HG02798 (cell line): ENCODE measurements around the gene GAK.
A peak's percentile ranks its signal among the peaks of the same experiment; 100 is the strongest.
"Not testable (repeated sequence)": the region's sequence is repeated elsewhere in the genome, so short reads cannot be mapped to it uniquely, and the experiment has no call there.

Experiments
- ATAC-seq: cut with Tn5 transposase; IDR thresholded peaks from one replicate; pipeline ENCODE4 v1.9.1; 2021; ENCODE audit warnings: mild to moderate bottlenecking; ENCODE audit not compliant: unreplicated experiment, poor library complexity

Gene GAK

DNA sequence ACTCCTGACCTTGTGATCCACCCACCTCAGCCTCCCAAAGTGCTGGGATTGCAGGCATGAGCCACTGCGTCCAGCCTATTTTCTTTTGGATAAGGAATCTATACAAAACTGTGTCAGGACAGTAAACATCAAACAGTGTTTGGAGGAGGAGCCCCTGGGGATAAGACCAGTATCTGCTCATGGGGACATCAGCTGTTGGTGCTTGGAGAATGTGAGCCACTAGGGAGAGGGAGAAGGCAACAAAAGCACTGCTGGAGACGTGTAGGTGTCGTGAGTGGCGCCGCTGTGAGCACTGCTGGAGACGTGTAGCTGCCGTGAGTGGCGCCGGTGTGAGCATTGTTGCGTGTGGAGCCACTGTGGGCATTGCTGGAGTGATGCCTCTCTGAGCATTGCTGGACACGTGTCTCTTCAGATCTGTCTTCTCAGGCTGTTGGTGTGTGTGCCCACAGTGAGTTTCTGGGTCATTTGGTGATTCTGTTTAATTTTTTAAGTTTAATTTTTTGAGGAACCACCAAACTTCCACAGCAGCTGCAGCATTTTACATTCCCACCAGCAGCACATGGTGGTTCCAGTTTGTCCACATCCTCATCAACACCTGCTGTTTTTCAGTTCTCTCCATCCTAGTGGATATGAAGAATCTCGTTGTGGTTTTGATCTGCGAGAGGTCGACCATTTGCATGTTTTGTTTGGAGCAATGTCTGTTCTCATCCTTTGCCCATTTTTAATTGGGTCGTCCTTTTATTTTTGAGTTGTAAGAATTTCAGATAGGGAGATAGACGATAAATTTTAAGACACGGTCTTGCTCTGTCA, 22.3 kb upstream of the GAK start:
- no peak for ATAC-seq

DNA sequence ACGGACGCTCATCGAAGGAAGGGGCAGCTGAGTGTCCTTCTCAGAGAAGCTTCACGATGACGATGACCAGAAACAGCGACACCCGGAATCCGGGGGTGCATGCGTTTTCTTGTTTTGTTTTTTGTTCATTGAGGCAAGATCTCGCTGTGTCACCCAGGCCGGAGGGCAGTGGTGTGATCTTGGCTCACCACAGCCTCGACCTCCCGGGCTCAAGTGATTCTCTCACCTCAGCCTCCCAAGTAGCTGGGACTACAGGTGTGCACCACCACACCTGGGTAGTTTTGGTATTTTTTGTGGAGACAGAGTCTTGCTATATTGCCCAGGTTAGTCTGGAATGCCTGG, 21.4 kb upstream of the GAK start:
- no peak for ATAC-seq

DNA sequence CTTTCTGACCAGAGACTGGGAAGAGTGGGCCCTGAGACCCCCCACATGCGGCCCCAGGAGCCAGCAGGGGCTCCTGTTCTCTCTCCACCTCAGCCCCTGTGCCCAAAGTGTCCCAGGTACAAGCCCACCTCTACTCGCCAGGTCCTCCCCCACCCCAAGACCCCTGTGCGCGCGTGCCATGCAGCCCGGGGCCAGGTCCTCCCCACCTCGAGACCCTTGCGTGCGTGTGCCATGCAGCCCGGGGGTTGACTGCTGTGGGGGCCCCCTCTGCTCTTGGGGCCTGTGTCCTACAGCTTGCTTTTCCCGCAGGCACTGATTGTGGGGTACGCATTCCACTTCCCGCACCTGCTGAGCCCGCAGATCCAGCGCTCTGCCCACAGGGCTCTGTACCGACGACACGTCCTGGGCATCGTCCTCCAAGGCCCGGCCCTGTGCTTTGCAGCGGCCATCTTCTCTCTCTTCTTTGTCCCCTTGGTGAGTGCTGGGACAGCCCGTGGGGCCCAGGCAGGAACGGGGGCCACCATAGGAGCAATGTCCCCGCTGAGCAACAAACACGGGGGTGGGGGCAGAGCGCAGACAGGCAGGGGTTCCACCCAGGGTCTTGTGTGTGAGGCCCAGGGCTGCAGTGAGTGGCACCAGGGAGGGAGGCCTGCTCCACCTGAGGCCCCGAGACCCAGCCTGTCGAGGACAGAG, 20.9 kb upstream of the GAK start:
- no peak for ATAC-seq

DNA sequence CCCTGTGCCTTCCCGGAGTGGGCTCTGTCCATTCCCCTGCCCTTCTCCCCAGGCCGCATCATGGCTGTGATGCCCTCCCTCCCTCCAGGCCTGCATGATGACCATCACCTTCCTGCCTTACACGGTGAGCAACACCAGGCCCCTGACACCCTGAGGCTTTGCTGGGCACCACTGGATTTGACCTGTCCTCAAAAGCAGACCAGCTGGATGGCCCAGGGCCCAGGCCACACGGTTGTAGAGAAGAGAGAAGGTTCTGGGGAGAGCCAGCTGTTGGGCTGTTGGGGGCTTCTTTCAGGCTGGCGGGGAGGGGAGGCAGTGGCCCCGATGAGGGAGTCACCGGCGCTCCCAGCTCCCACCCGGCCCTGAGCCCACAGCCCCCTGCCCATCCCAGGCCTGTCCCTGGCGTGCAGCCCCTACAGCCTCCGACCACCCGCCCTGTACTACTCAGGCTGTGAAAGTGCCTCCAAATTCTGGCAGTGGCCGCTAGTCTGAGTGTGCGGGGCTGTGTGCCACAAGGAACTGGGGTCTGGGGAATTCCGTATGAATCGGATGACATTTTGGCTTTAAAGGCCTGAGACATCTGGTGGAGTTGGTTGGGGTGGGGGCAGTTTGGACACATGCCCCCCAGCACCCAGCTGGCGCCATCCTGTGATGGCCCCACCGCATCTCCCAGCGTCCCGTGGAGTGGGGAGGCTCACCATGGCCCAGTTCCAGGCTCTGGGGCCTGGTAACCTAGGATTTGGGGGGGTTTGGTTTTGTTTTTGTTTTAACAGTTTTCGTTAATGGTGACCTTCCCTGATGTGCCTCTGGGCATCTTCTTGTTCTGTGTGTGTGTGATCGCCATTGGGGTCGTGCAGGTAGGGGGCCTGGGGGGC, 19.7 kb upstream of the GAK start:
- no peak for ATAC-seq

DNA sequence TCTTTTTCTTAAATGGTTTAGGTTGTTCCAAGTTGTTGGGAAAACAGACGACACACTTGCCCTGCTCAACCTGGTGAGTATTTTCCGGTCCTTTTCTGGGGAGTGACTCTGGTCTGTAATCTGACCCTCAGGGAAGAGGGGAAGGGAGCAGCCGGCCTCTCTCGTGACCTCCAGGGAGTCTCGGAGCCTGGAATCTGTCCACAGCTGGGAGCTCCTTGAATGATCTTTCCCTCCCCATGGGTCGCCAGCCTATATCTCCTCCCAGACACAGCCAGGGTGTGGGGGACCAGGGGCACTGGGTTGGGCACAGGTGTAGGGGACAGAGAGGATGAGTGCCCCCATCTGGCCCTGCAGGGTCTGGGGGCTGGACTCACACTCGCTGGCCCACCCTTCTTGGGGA, 19.1 kb upstream of the GAK start:
- no peak for ATAC-seq

DNA sequence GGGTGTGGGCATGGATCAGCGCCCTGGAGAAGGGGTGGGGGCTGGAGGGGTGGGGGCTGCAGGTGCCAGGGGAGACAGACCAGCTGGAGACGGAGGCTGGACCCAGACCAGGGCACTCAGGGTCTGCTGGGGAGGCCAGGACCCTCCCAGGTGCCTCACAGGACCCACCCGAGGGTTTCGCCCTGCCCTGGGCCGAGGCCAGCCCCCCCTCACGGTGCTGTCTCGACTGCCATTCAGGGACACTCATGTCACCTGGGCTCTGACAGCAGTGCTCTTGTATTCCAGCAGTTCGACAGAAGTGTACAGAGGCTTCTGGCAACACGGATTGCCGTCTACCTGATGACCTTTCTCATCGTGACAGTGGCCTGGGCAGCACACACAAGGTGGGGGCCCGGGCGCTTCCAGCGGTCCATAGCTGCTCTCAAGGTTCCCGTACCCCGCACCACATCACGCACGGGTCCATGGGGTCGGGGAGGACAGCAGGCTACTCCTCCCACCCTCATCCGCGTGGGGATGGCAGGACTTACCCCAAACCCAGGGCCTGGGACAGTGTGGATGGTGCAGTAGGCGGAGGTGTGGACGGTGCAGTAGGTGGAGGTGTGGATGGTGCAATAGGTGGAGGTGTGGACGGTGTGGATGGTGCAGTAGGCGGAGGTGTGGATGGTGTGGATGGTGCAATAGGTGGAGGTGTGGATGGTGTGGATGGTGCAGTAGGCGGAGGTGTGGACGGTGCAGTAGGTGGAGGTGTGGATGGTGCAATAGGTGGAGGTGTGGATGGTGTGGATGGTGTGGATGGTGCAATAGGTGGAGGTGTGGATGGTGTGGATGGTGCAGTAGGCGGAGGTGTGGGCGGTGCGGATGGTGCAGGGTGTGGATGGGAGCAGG, 18.3 kb upstream of the GAK start:
- no peak for ATAC-seq

DNA sequence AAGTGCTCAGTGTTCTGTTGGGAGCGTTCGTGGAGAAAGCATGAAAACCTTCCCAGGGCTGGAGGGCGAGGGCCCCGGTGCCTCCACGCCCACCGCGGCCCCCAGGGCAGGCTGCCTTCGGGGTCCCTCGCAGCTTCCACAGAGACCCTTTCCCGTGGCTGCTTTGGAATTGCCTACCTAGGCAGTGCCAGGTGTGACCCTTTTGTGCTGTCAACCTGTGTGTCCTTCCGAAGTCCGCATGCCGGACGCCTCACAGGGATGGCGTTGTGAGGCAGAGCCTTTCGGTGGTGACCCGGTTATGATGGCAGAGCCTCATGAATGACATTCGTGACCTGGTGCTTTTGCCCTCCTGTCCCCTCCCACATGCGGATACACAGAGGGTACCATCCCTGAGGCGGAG, 17.5 kb upstream of the GAK start:
- ATAC-seq: no peak

DNA sequence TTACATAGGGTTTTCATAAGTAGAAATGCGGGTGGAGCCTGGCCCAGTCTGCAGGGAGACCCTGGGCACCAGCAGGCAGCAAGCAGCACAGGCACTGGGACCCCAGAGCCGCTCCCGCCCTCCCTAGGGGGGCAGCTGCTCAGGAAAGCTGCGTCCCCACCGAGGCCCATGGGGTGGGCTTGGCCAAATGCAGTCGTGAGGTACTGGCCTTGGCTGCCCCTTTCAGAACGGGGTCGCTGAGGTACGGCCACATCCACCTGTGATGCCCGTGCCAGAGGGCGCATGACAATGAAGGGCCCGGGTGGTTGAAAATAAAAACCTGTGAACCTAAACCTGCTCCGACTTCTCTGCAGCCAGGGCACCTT, 16.8 kb upstream of the GAK start:
- ATAC-seq: no peak

DNA sequence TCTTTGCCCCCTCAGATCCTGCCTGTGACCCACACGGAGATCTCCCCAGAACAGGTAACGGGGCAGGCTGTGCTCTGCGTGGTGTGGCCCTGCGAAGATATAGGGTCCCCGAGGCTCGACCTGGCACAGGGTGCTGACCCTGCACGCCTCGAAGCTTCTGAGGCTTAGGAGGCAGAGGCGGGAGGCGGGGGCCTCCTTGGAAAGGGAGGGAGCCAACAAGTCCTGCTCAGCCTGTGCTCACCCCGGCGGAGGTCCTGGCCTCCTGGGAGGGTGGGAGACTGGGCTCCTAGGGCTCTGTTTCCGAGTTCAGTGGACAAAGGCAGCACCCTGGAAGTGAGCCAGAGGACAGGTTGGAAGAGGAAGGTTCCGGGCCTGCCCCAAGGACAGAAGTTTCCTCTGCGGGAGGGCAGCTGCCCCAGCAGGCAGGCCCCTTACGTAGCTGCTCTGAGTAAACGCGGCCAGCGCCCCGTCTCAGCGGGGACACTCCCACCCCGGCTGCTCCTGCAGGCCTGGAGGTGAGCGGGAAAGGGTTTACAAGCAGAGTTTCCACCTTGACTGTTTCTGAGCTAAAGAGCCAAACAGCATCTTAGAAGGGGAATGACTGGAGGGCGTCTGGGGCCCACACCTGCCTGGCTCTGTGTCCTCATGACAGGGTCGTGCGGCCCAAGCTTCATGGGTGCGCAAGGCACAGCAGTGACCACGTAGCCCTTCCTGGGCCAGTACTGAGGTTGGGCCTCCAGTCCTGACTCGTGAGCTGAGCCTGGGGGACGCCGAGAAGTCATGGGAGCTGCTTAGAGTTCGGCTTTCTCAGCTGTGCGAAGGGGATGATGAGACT, 16.2 kb upstream of the GAK start:
- ATAC-seq: no peak

DNA sequence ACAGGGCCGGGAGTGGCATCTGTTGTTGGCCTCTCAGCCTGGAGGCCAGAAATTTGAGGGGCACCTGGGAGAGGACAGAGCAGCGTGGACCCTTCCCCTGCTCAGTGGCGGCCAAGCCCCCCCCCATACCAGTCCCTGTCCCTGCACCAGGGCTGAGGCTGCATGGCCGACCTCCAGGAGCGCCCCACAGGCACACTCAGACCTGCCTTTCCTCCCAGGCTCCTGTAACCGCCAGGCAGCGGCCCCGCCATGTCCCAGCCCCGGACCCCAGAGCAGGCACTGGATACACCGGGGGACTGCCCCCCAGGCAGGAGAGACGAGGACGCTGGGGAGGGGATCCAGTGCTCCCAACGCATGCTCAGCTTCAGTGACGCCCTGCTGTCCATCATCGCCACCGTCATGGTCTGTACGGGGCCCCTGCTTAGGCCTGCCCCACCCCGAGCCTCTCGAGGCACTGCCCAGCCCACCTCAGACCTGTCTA, 15.4 kb upstream of the GAK start:
- no peak for ATAC-seq

DNA sequence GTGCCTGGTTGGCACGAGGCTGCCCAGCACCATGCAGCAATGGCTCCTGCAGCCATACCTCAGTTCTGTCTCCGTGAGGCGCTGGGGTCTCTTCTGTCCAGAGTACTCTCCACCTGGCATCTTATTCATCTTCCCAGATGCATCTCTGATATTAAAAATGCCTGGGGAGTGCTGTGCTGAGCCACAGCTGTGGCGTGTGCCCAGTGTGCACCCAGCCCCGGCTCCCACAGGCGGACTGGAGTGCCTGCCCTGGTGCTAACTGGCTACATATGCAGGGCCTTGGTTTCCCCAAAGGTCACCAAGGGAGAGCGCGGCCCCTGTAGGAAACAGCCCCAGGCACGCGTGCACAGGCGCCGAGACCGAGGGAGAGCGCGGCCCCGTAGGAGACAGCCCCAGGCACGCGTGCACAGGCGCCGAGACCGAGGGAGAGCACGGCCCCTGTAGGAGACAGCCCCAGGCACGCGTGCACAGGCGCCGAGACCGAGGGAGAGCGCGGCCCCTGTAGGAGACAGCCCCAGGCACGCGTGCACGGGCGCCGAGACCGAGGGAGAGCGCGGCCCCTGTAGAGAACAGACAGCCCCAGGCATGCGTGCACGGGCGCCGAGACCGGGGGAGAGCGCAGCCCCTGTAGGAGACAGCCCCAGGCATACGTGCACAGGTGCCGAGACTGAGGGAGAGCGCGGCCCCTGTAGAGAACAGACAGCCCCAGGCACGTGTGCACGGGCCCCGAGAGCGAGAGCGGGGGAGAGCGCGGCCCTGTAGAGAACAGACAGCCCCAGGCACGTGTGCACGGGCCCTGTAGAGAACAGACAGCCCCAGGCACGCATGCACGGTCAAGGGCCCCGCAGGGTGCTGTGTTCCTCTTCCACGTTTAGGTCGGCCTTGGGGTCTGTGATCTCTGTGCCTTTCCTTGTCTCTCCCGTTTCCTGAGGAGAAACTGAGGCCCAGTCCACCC, 14.7 kb upstream of the GAK start:
- no peak for ATAC-seq

DNA sequence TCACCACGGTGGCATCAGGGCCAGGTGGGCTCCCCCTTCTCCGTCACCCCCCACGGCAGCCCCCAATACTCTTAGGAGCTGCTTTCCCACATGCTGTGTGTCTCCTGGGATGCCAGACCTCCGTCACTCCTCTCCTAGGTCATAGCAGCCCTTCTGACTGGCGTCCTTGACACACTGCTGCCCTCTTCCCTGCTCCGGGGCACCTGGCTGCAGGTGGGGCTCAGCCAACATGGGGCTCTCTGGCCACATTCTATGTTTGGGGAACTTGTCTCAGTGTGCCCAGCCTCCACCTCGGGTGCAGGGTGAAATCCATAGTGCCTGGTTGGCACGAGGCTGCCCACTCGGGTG, 14.0 kb upstream of the GAK start:
- ATAC-seq: no peak

DNA sequence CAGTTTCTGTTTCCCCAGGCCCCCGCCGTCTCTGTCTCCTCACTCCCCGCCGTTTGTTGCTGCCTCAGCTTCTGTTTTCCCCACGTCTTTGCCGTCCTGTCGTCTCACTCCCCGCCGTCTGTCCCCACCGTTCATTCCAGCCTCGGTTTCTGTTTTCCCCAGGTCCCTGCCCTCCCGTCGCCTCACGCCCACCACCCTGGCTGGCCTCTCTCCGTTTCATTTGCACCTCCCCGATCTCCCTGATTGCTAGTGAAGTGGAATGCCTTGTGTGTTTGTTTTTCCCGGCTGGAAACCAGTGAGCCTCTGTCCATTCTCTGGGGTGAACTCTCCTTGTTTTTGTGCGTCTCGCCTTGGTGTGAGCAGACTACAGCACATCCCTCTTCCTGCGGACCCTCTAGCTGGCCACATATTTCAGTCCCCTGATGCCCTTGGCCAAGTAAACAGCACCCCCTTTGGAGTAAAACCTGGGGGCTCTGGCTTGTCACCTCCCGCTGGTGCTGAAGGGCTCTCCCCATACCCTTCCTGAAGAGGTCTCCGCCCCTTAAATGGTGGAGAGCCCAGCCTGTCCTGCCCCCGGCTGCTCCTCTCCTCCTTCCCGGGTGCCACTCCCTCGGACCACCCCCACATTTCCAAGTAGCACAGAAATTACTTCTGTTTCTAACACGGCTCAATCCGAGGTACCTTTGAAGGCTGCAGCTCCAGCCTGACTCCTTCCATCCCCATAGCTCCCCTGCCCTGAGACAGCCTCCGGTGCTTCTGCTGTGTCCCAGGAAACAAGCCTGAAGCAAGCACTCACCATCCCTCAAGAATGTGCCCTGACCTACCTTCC, 13.4 kb upstream of the GAK start:
- ATAC-seq: no peak

DNA sequence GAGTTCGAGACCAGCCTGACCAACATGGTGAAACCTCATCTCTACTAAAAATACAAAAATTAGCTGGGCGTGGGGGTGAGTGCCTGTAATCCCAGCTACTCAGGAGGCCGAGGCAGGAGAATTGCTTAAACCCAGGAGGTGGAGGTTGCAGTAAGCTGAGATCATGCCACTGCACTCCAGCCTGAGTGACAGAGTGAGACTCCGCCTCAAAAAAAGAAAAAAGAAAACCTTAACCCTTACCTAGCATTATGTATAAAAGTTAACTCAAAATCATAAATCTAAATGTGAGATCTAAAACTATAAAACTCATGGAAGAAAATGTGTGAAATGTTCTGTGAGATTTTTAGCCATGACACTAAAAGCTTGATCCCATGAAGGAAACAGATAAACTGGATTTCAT, 7.4 kb upstream of the GAK start:
- ATAC-seq: not testable (repeated sequence)

DNA sequence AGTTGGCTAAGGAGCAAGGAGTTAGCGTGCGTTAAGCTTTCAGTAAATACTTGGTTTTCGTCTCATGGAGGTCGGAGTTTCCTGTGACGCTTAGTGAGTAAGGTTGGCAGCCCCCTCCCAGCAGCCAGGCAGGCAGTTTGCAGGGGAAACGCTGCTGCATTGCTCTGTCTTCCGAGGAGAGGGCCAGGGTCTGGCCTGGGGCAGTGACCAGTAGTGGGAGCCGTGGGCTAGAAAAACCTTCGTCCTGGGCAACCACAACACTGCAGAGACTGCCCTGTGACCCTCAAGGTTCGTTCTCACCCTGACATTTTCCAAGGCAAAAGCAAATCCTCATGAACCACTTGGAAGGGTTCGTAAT, 576 bp upstream of the GAK start:
- no peak for ATAC-seq

DNA sequence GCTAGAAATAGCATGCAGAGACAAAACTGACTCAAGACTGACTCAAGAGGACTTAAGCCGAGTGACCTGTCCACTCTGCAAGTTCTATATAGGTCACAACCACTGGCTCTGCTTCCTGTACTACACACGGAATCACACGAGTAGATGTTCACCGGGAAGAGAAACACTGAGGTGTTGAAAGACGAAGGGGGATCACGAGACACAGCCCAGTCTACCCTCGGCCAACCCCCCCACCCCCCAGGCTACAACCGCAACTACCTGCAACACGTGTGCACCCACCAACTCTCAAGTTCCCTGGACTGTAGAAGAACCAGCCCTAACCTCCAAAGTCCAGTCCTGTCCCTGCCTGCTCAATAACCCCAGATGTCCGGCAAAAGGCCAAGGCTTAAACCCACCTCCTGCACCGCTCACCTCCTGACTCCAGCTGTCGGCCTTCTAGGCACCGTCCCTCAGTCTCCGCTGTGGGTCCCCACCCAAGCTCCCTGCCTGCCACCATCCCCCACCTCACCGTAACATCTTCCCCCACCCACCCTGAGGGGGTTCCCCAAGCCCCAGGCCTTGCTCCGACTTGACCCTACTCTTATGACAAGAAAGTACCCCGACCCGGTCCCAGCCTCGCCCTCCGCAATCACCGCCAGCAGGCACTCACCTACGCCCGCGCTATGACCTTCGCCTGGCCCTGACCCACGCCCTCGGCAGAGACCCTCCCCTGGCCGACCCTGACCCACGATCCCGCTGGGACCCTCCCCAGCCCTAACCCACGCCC, 739 bp downstream of the GAK start:
- peak; percentile 3 for ATAC-seq

DNA sequence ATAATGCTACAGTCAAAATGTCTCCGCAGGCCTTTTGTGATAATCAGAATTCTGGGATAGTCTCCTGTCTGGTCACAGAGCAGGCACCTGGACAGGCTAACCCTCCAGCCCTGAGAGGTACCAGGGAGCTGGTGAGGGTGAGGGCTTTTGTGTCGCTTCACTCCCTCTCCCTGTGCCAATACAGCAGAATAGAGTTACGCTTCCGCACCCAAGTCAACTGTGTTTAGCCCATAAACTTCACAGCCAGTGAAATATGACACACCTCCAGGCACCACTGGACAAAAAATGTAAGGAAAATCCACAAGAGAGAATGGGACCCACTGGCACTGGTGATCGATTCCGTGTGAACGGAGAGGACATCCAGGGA, 1.3 kb downstream of the GAK start:
- ATAC-seq: no peak
